HepG2 (cell line): ENCODE data around the gene TMEM95. TPM values are rescaled to one million over a fixed set of nuclear protein-coding genes. Genes with fewer than 3 reads are reported as not detected.
A peak's percentile ranks its signal among the peaks of the same experiment; 100 is the strongest.

Experiments
- ARNT2 ChIP-seq: sonication (generic); formaldehyde crosslinking; IDR thresholded peaks from 2 replicates; pipeline ENCODE4 v1.8.0; 2022; ENCODE audit warnings: mild to moderate bottlenecking, low read depth, missing genetic modification reagents, moderate library complexity
- ATF5 ChIP-seq: sonication (generic); formaldehyde crosslinking; IDR thresholded peaks from 2 replicates; pipeline ENCODE4 v1.4.0; 2020; ENCODE audit warnings: mild to moderate bottlenecking, low read depth, missing genetic modification reagents
- BRF2 ChIP-seq: sonication (generic); formaldehyde crosslinking; IDR thresholded peaks from 2 replicates; pipeline ENCODE4 v1.8.1; 2022; ENCODE audit warnings: mild to moderate bottlenecking, missing genetic modification reagents
- CREM ChIP-seq, 2 experiments: sonication (generic) in 1 of 2; formaldehyde crosslinking in 1 of 2; IDR thresholded peaks; 2 replicates each; pipeline versions ENCODE4 v1.4.0 to v1.6.1; 2016 to 2020; ENCODE audit warnings: antibody characterized with exemption in 1 of 2, mild to moderate bottlenecking in 1 of 2, missing genetic modification reagents in 1 of 2
- ELF3 ChIP-seq: IDR thresholded peaks from 2 replicates; pipeline ENCODE4 v1.6.1; 2016; ENCODE audit warnings: missing genetic modification reagents, missing compliant biosample characterization
- FOXC1 ChIP-seq: sonication (generic); formaldehyde crosslinking; IDR thresholded peaks from 2 replicates; pipeline ENCODE4 v1.8.0; 2022; ENCODE audit warnings: mild to moderate bottlenecking, missing genetic modification reagents, borderline replicate concordance
- HIVEP1 ChIP-seq: sonication (generic); formaldehyde crosslinking; IDR thresholded peaks from 2 replicates; pipeline ENCODE4 v1.4.0; 2020; ENCODE audit warnings: mild to moderate bottlenecking, missing genetic modification reagents
- HNF4A ChIP-seq: sonication (generic); formaldehyde crosslinking; IDR thresholded peaks from 2 replicates; pipeline ENCODE4 v1.4.0; 2020; ENCODE audit warnings: missing genetic modification reagents
- IKZF1 ChIP-seq: fragments of 450-650 bp; IDR thresholded peaks from 2 replicates; pipeline ENCODE4 v1.7.1; 2016
- KDM2A ChIP-seq: sonication (generic); formaldehyde crosslinking; IDR thresholded peaks from 2 replicates; pipeline ENCODE4 v1.4.0; 2020; ENCODE audit warnings: low read depth, missing genetic modification reagents, borderline replicate concordance
- MIER2 ChIP-seq: IDR thresholded peaks from 2 replicates; pipeline ENCODE4 v1.6.1; 2016; ENCODE audit warnings: missing biosample characterization, missing genetic modification reagents
- PRDM4 ChIP-seq: sonication (generic); formaldehyde crosslinking; IDR thresholded peaks from 2 replicates; pipeline ENCODE4 v1.9.0; 2021; ENCODE audit warnings: missing genetic modification reagents, borderline replicate concordance
- SAFB2 ChIP-seq: sonication (generic); formaldehyde crosslinking; IDR thresholded peaks from 2 replicates; pipeline ENCODE4 v1.5.1; 2020; ENCODE audit warnings: missing genetic modification reagents, low read depth, mild to moderate bottlenecking, borderline replicate concordance
- SMARCC2 ChIP-seq: fragments of 450-650 bp; IDR thresholded peaks from 2 replicates; pipeline ENCODE4 v1.6.1; 2017; ENCODE audit warnings: antibody characterized with exemption, mild to moderate bottlenecking
- TEAD2 ChIP-seq: sonication (generic); formaldehyde crosslinking; IDR thresholded peaks from 2 replicates; pipeline ENCODE4 v1.9.0; 2021; ENCODE audit warnings: missing genetic modification reagents
- ZC3H4 ChIP-seq: sonication (generic); formaldehyde crosslinking; IDR thresholded peaks from 2 replicates; pipeline ENCODE4 v1.4.0; 2020; ENCODE audit warnings: missing genetic modification reagents, borderline replicate concordance
- ZNF709 ChIP-seq: sonication (generic); formaldehyde crosslinking; IDR thresholded peaks from 2 replicates; pipeline ENCODE4 v1.5.0; 2020; ENCODE audit warnings: mild to moderate bottlenecking, missing genetic modification reagents
- ZNF737 ChIP-seq: sonication (generic); formaldehyde crosslinking; IDR thresholded peaks from 2 replicates; pipeline ENCODE4 v1.5.0; 2020; ENCODE audit warnings: missing genetic modification reagents, mild to moderate bottlenecking, borderline replicate concordance
- ZSCAN22 ChIP-seq: sonication (generic); formaldehyde crosslinking; IDR thresholded peaks from 2 replicates; pipeline ENCODE4 v1.4.0; 2020; ENCODE audit warnings: mild to moderate bottlenecking, missing genetic modification reagents
- polyA plus RNA-seq, 8 experiments: library from polyadenylated mRNA; depleted of rRNA in 3 of 8; stranded (reverse) in 7 of 8; unstranded in 1 of 8; fragments of >200 nt; fragmentation: Illumina TruSeq in 4 of 8; extraction: Trizol in 4 of 8; gene quantifications; 2 replicates each; pipeline versions ENCODE4 v1.2.1 to v1.2.3, GENCODE V29; 2011 to 2016; ENCODE audit warnings: low read depth in 4 of 8, missing spikeins in 1 of 8, mixed read lengths in 1 of 8; ENCODE audit not compliant: insufficient read depth in 1 of 8
- total RNA-seq, 5 experiments: library from RNA; depleted of rRNA; stranded (reverse); fragments of >200 nt; fragmentation: Illumina TruSeq; extraction: Trizol; gene quantifications; 2 replicates each; pipeline ENCODE4 v1.2.3, GENCODE V29; 2016; ENCODE audit warnings: low read depth in 1 of 5
- TF ChIP-seq, protein P1 (sequence below): sonication (generic); formaldehyde crosslinking; IDR thresholded peaks from 2 replicates; pipeline ENCODE4 v1.9.0; 2021; ENCODE audit warnings: missing genetic modification reagents, mild to moderate bottlenecking, borderline replicate concordance
- TF ChIP-seq, protein P2 (sequence below): sonication (generic); formaldehyde crosslinking; IDR thresholded peaks from 2 replicates; pipeline ENCODE4 v1.8.1; 2023; ENCODE audit warnings: missing genetic modification reagents, mild to moderate bottlenecking, borderline replicate concordance
- TF ChIP-seq, protein P3 (sequence below): sonication (generic); formaldehyde crosslinking; IDR thresholded peaks from 2 replicates; pipeline ENCODE4 v1.4.0; 2020; ENCODE audit warnings: missing genetic modification reagents

TMEM95 gene
- total and polyA plus RNA-seq, 2 of the 13 experiments (the other 11 are each of a cell fraction or from before 2014, with no cell fraction given) = not detected

DNA sequence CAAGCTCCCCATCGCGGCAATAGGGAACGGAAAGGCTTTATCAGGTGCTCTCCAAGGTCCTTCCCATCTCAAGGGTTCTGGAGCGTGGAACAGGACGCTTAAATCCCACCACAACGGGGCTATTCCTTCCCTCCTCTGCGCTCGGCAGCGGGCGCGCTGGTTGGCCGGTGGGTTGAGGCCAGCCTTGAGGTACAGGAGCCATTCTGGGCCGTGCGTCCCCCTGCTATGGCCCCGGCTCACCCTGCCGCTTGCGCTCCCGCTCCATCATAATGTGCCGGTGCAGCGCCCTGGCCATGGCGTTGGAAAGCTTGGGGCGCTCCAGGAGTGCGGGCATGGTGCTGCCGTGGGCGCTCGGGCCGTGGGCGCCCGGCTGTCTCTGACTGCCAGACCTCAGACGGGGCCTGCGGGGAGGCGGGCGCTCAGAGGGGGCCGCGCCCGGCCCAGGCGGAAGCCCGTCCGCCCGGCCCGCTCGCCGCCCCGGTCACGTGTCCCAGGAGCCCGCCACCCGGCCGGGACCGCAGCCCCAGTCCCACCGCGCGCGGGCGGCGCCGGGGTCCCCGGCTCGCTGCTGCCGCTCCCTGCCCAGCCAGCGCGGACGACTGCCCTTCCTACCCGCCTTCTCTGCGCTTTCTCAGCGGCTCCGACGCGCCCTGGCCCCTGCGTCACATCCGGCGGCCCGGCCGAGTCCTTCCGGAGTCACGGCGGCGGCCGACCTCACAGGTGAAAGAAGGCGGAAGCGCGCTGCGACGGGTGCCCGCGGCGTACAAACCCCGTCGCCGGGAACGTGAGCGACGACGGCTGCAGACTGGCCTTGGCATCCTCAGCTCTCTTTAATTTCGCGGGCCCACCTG is 40.0 kb upstream of the TMEM95 start, which contains the start of gene GPS2 (continued):
- TF ChIP-seq, protein P1, sequence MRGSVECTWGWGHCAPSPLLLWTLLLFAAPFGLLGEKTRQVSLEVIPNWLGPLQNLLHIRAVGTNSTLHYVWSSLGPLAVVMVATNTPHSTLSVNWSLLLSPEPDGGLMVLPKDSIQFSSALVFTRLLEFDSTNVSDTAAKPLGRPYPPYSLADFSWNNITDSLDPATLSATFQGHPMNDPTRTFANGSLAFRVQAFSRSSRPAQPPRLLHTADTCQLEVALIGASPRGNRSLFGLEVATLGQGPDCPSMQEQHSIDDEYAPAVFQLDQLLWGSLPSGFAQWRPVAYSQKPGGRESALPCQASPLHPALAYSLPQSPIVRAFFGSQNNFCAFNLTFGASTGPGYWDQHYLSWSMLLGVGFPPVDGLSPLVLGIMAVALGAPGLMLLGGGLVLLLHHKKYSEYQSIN (CRISPR knock-in tag) = no peak
- peak; percentile 88 for TF ChIP-seq ELF3 (CRISPR knock-in tag)
- TF ChIP-seq MIER2 (CRISPR knock-in tag) = peak; percentile 86
- no peak for TF ChIP-seq IKZF1
- TF ChIP-seq KDM2A (CRISPR knock-in tag) = peak; percentile 100
- TF ChIP-seq SMARCC2 = no peak
- no peak for TF ChIP-seq ZC3H4
- peak; percentile 77 for TF ChIP-seq ARNT2 (CRISPR knock-in tag)
- no peak for TF ChIP-seq ZNF737 (CRISPR knock-in tag)
- TF ChIP-seq, protein P2, sequence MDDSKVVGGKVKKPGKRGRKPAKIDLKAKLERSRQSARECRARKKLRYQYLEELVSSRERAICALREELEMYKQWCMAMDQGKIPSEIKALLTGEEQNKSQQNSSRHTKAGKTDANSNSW (CRISPR knock-in tag) = no peak
- peak; percentile 87; the same call in 1 of the 2 replicates for TF ChIP-seq SAFB2
- peak; percentile 79; the same call in 1 of the 2 replicates for TF ChIP-seq BRF2
- 0 out of 2 replicates have a peak, but pooled peaks have one; percentile 23 for TF ChIP-seq FOXC1 (CRISPR knock-in tag)
- TF ChIP-seq ATF5 (CRISPR knock-in tag) = no peak
- TF ChIP-seq HNF4A (CRISPR knock-in tag) = no peak; the same call in 1 of the 2 replicates
- peak; percentile 77; the same call in 1 of the 2 replicates for TF ChIP-seq ZNF709 (CRISPR knock-in tag)
- peak; percentile 85 for TF ChIP-seq CREM (IDR thresholded peaks at IDR 0.05)
- TF ChIP-seq CREM (CRISPR knock-in tag; IDR thresholded peaks at IDR 0.05) = peak; percentile 78
- TF ChIP-seq, protein P3, sequence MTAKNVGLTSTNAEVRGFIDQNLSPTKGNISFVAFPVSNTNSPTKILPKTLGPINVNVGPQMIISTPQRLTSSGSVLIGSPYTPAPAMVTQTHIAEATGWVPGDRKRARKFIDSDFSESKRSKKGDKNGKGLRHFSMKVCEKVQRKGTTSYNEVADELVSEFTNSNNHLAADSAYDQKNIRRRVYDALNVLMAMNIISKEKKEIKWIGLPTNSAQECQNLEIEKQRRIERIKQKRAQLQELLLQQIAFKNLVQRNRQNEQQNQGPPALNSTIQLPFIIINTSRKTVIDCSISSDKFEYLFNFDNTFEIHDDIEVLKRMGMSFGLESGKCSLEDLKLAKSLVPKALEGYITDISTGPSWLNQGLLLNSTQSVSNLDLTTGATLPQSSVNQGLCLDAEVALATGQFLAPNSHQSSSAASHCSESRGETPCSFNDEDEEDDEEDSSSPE (CRISPR knock-in tag) = no peak; the same call in none of the 2 replicates
- TF ChIP-seq HIVEP1 (CRISPR knock-in tag) = peak; percentile 35; the same call in 1 of the 2 replicates
- 0 out of 2 replicates have a peak, but pooled peaks have one; percentile 57 for TF ChIP-seq TEAD2 (CRISPR knock-in tag)
- 0 out of 2 replicates have a peak, but pooled peaks have one; percentile 82 for TF ChIP-seq PRDM4 (CRISPR knock-in tag)
- no peak for TF ChIP-seq ZSCAN22 (CRISPR knock-in tag)
